ENCODE results near the gene LRP11. TPM values are rescaled to one million over a fixed set of nuclear protein-coding genes. Genes with fewer than 3 reads are reported as not detected.

The LRP11 gene
- total and polyA plus RNA-seq, 10 of the 15 experiments (the other 5 are each of a cell fraction or from before 2014, with no cell fraction given): under 0.01 to 0.23 (median 0.03) TPM; not detected in 6

DNA sequence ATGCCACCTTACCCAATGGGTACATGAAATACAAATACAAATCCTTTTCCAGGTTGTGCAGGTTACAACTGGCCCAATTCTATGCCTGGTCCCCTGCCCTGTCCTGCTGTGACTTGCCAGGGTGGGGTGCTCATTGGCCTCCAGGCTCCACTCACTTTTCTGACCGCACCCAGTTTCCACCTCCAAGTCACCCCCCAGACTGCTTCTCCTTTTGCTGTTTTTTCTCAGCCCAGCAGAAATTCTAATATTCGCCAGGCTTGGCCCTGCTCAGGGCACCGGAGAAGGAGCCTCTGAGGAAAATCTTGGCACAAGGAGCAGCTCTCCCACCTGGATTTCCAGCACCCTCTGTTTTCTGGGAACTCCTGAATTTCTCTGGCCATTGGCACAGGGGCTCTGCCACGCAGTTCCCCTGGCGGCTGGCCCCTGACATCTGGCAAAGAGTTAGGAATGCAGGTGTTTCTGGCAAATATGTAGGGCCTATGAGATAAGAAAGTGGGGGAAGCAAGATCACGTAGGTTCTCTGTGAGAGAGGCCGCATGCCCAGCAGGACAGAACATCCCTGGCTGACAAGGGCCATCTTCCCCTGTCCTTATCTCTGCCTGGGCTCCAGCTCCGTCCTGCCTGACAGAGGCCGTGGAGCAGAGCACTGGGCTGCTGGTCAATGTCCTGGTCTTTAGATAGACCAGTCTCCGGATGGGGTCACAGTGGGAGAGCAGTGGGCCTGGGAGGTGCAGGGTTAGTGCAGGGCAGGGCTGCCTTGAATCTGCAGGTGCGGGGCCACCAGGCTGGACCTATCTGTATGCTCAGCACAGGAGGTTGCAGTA lies 36.7 kb upstream of the LRP11 start:
- H4K20me1 ChIP-seq (ENCODE audit: control insufficient read depth, insufficient read depth): no peaks in the 10 kb centered on the region
- 14% methylated on average over 11 of the region's 11 CpGs for WGBS (ENCODE audit: insufficient coverage, insufficient replicate concordance, low lambda C conversion rate, missing lambda C conversion rate)
- POLR2A ChIA-PET: interaction anchor here (0.5 kb wide), 1 partner anchor 69 kb away, joined by 4 read pairs; no protein-coding TSS in a partner anchor
- no peaks in the 10 kb centered on the region for H3K4me1 ChIP-seq (ENCODE audit: control insufficient read depth, insufficient read depth, low read length)
- H2AFZ ChIP-seq (ENCODE audit: control insufficient read depth, low read depth, low read length): no peak overlapping the region
- intact Hi-C loops (cut with micrococcal nuclease; ENCODE audit: unreplicated experiment) (no loop called here), in situ Hi-C loops (cut with MboI) (no loop called here)
- RAD21 ChIA-PET (ENCODE audit: unreplicated experiment): no interaction called here
- H3K9ac ChIP-seq (ENCODE audit: control insufficient read depth, insufficient read depth, low read length): no peak overlapping the region
- CTCF ChIA-PET: no interaction called here
- DNase-seq (ENCODE audit: low read depth, low spot score) (no peak), FAIRE-seq (no peak), ATAC-seq (no peak)
- H3K9me3 ChIP-seq (replicated peaks; ENCODE audit: control insufficient read depth, insufficient read depth, low read length): no peaks in the 10 kb centered on the region
- H3K36me3 ChIP-seq (ENCODE audit: control insufficient read depth in 2 of 2, insufficient read depth in 2 of 2, low read length in 1 of 2): no peaks in the 10 kb centered on the region
- H3K79me2 ChIP-seq (ENCODE audit: control insufficient read depth, insufficient read depth, low read length): no peaks in the 10 kb centered on the region
- H3K4me3 ChIP-seq: no peak overlapping the region
- H3K27me3 ChIP-seq (replicated peaks in 1 of 2; ENCODE audit: control insufficient read depth in 2 of 2, insufficient read depth in 2 of 2, low read length in 1 of 2): peaks cover 6 to 8% of the 10 kb centered on the region in 2 experiments
- H3K27ac ChIP-seq (ENCODE audit: control insufficient read depth, insufficient read depth): no peak overlapping the region
- no TSS peak for BruUV-seq (replicated peaks)
- SMC1A ChIA-PET (ENCODE audit: uncharacterized antibody, unreplicated experiment): no interaction called here
- H3K4me2 ChIP-seq (ENCODE audit: control insufficient read depth, insufficient read depth): no peak overlapping the region
- TF ChIP-seq WRNIP1 (IDR thresholded peaks at IDR 0.05; ENCODE audit: borderline replicate concordance, low read depth, low read length) (no peak), BCL11A (IDR thresholded peaks at IDR 0.05; ENCODE audit: low read depth, low read length) (no peak), ZSCAN29 (IDR thresholded peaks at IDR 0.05) (no peak), ELK1 (IDR thresholded peaks at IDR 0.05; ENCODE audit: low read depth, low read length) (no peak), E2F8 (IDR thresholded peaks at IDR 0.05; ENCODE audit: low read depth, partially characterized antibody) (no peak), SMAD5 (IDR thresholded peaks at IDR 0.05; ENCODE audit: low read depth) (no peak), NRF1 (conservative IDR thresholded peaks at IDR 0.05; ENCODE audit: low read depth, low read length) (no peak)
- TF ChIP-seq, protein P1, sequence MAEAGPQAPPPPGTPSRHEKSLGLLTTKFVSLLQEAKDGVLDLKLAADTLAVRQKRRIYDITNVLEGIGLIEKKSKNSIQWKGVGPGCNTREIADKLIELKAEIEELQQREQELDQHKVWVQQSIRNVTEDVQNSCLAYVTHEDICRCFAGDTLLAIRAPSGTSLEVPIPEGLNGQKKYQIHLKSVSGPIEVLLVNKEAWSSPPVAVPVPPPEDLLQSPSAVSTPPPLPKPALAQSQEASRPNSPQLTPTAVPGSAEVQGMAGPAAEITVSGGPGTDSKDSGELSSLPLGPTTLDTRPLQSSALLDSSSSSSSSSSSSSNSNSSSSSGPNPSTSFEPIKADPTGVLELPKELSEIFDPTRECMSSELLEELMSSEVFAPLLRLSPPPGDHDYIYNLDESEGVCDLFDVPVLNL (IDR thresholded peaks at IDR 0.05; ENCODE audit: low read depth, low read length): no peak
- TF ChIP-seq, protein P2, sequence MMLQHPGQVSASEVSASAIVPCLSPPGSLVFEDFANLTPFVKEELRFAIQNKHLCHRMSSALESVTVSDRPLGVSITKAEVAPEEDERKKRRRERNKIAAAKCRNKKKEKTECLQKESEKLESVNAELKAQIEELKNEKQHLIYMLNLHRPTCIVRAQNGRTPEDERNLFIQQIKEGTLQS (IDR thresholded peaks at IDR 0.05; ENCODE audit: borderline replicate concordance, extremely low read depth, low read depth, low read length): no peak
- TF ChIP-seq, protein P3, sequence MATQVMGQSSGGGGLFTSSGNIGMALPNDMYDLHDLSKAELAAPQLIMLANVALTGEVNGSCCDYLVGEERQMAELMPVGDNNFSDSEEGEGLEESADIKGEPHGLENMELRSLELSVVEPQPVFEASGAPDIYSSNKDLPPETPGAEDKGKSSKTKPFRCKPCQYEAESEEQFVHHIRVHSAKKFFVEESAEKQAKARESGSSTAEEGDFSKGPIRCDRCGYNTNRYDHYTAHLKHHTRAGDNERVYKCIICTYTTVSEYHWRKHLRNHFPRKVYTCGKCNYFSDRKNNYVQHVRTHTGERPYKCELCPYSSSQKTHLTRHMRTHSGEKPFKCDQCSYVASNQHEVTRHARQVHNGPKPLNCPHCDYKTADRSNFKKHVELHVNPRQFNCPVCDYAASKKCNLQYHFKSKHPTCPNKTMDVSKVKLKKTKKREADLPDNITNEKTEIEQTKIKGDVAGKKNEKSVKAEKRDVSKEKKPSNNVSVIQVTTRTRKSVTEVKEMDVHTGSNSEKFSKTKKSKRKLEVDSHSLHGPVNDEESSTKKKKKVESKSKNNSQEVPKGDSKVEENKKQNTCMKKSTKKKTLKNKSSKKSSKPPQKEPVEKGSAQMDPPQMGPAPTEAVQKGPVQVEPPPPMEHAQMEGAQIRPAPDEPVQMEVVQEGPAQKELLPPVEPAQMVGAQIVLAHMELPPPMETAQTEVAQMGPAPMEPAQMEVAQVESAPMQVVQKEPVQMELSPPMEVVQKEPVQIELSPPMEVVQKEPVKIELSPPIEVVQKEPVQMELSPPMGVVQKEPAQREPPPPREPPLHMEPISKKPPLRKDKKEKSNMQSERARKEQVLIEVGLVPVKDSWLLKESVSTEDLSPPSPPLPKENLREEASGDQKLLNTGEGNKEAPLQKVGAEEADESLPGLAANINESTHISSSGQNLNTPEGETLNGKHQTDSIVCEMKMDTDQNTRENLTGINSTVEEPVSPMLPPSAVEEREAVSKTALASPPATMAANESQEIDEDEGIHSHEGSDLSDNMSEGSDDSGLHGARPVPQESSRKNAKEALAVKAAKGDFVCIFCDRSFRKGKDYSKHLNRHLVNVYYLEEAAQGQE (IDR thresholded peaks at IDR 0.05; ENCODE audit: low read depth, low read length): no peak
